RWPE2 (cell line): ENCODE measurements around the gene PPFIA4.

Source experiments
- ATAC-seq: fragments of 200-7000 bp; cut with Tn5 transposase; 3 replicates; pipeline ENCODE4 v1.9.1; 2021; ENCODE audit warnings: low read depth
- DNase-seq: peaks from one replicate; pipeline ENCODE4 v3.0.0-alpha.2; 2020; ENCODE audit warnings: low spot score
- H3K27ac ChIP-seq: fragments of 450-650 bp; 2 replicates; pipeline ENCODE4 v1.5.1; 2017; ENCODE audit warnings: mild to moderate bottlenecking; ENCODE audit not compliant: poor library complexity, severe bottlenecking
- H3K27me3 ChIP-seq: fragments of 250-450 bp; sonication (Bioruptor Pico); 2 replicates; pipeline ENCODE4 v1.5.1; 2021; ENCODE audit warnings: mild to moderate bottlenecking, moderate library complexity; ENCODE audit not compliant: insufficient read depth, poor library complexity, severe bottlenecking
- H3K36me3 ChIP-seq: fragments of 250-450 bp; sonication (Bioruptor Pico); 2 replicates; pipeline ENCODE4 v1.5.1; 2020; ENCODE audit warnings: low read depth, mild to moderate bottlenecking, moderate library complexity
- H3K4me1 ChIP-seq: fragments of 250-450 bp; sonication (Bioruptor Pico); 2 replicates; pipeline ENCODE4 v1.5.1; 2021; ENCODE audit warnings: mild to moderate bottlenecking, moderate library complexity; ENCODE audit not compliant: insufficient read depth, poor library complexity, severe bottlenecking
- H3K4me3 ChIP-seq: fragments of 250-450 bp; sonication (Bioruptor Pico); 2 replicates; pipeline ENCODE4 v1.5.1; 2021; ENCODE audit warnings: mild to moderate bottlenecking, moderate library complexity; ENCODE audit not compliant: severe bottlenecking
- H3K9me3 ChIP-seq: fragments of 250-450 bp; sonication (Bioruptor Pico); 2 replicates; pipeline ENCODE4 v1.5.1; 2021; ENCODE audit warnings: mild to moderate bottlenecking, moderate library complexity; ENCODE audit not compliant: severe bottlenecking
- TF ChIP-seq, protein P1 (sequence below): fragments of 450-650 bp; IDR thresholded peaks from one replicate; pipeline ENCODE4 v1.5.1; 2017; ENCODE audit warnings: mild to moderate bottlenecking, moderate library complexity; ENCODE audit not compliant: poor library complexity, severe bottlenecking

PPFIA4 gene

DNA sequence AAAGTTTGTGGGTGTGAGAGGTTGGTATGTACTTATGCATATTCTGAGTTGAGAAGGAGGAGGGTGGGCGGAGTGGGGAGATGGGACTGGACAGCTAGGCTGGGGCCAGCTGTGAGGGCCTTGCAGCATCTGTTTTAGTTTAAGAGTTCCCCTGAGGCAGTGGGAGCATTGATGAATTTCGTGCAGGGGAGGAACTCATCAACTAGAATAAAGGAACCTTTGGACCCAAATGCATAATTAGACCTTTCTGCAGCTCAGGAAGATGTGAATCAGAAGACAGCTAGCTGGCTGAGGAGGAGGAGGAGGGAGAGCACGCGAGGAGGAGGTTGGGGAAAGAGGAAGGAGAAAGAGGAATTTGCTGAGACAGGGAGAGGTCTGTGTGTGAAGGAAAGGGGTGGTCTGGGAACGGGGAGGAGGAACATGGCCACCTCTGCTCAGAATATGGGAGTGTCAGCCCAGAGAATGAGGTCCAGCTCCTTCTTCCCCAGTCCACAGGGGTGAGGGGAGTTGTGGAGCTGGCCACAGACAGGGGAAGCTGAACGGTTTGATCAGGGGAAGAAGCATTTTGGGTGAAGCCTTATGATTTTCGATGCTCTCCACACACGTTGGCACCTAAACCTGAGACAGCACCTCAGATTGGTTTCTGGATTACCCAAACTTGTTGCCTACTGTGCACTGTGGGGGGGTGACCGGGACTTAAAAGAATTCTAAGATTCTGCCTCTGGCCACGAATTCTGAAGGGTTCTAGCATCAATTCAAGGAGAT is 31.8 kb downstream of the PPFIA4 start:
- Histone ChIP-seq H3K9me3 (no peaks in the 10 kb centered on the region), H3K27ac (no peak overlapping the region), H3K4me3 (no peak overlapping the region), H3K27me3 (no peaks in the 10 kb centered on the region), H3K4me1 (no peaks in the 10 kb centered on the region), H3K36me3 (no peaks in the 10 kb centered on the region)
- TF ChIP-seq, protein P1, sequence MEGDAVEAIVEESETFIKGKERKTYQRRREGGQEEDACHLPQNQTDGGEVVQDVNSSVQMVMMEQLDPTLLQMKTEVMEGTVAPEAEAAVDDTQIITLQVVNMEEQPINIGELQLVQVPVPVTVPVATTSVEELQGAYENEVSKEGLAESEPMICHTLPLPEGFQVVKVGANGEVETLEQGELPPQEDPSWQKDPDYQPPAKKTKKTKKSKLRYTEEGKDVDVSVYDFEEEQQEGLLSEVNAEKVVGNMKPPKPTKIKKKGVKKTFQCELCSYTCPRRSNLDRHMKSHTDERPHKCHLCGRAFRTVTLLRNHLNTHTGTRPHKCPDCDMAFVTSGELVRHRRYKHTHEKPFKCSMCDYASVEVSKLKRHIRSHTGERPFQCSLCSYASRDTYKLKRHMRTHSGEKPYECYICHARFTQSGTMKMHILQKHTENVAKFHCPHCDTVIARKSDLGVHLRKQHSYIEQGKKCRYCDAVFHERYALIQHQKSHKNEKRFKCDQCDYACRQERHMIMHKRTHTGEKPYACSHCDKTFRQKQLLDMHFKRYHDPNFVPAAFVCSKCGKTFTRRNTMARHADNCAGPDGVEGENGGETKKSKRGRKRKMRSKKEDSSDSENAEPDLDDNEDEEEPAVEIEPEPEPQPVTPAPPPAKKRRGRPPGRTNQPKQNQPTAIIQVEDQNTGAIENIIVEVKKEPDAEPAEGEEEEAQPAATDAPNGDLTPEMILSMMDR, result no peak
- DNase-seq (no peak), ATAC-seq (no peak)

DNA sequence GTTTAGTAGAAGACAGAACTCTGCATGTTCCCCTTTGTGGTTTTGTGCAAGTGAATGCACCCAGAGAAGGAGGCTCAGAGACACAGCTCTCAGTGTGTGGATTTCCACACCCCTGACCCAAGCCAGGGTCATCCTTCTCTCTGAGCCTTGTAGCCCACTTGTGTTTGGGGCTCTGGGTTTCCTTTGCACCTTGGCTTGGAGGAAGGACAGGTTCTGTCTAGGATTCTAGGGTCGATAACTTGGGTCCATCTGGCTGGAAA is 32.3 kb downstream of the PPFIA4 start:
- Histone ChIP-seq H3K9me3 (no peaks in the 10 kb centered on the region), H3K27ac (no peak overlapping the region), H3K4me3 (no peak overlapping the region), H3K36me3 (no peaks in the 10 kb centered on the region), H3K27me3 (no peaks in the 10 kb centered on the region), H3K4me1 (no peaks in the 10 kb centered on the region)
- DNase-seq (no peak), ATAC-seq (no peak)
- TF ChIP-seq, protein P1, result no peak

DNA sequence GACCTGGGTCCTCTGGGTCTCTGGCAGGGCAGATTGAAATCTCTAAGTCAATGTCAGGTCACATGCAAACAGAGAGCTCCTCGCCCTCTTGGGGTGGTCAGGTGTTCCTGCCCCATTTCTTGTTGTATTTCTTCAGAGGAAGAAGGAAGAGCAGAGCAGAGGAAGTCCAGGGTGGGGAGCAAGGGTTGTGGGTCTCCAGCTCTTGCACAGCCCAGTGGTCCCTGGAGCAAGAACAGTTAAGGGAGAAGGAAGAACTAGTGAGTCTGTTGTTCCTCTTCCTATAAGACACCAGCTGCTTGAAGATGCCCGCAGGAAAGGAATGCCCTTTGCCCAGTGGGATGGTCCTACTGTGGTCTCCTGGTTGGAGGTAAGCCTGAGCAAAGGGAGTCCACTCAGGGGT is 33.2 kb downstream of the PPFIA4 start:
- Histone ChIP-seq H3K4me3 (no peak overlapping the region), H3K9me3 (no peaks in the 10 kb centered on the region), H3K27ac (no peak overlapping the region), H3K4me1 (no peaks in the 10 kb centered on the region), H3K27me3 (no peaks in the 10 kb centered on the region), H3K36me3 (no peaks in the 10 kb centered on the region)
- no peak for DNase-seq
- TF ChIP-seq, protein P1, result no peak
- no peak for ATAC-seq

DNA sequence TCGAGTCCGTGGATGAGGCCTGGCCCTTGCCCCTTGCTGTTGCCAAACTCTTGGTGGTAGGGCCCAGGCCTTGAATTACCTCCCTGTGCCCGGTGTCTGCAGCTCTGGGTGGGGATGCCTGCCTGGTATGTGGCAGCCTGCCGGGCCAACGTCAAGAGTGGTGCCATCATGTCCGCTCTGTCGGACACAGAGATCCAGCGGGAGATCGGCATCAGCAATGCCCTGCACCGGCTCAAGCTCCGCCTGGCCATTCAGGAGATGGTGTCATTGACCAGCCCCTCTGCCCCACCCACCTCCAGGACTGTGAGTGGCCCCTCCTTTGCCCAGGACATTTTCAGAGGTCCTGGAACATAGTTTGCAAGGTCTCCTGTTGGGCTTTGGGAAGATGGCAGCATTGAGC is 33.8 kb downstream of the PPFIA4 start:
- Histone ChIP-seq H3K4me3 (no peak overlapping the region), H3K4me1 (no peaks in the 10 kb centered on the region), H3K27me3 (no peaks in the 10 kb centered on the region), H3K27ac (no peak overlapping the region), H3K36me3 (no peaks in the 10 kb centered on the region), H3K9me3 (no peaks in the 10 kb centered on the region)
- ATAC-seq (no peak), DNase-seq (no peak)
- TF ChIP-seq, protein P1, result no peak

DNA sequence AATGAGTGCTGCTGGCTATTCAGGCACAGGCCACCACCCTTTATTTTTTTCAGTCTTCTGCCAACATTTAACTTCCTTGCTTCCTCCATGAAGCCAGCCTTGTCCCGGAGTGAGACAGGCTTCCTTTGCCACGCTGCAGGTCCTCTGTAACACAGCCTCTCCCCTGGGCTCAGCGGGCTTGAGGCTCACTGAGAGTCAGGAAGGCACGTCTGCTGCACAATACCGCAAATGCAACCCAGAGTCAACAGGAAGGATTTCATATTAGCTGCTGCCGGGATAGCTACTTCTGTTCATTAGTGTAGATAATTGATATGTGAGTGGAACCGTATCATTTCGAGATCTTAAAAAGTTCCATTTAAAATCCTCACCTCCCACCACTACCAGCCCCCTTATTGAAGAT is 37.0 kb downstream of the PPFIA4 start:
- TF ChIP-seq, protein P1, result no peak
- H3K4me3 ChIP-seq, result no peak overlapping the region
- no peaks in the 10 kb centered on the region for H3K27me3 ChIP-seq
- H3K36me3 ChIP-seq, result no peaks in the 10 kb centered on the region
- DNase-seq, result no peak
- ATAC-seq, result no peak
- H3K27ac ChIP-seq, result no peak overlapping the region
- no peaks in the 10 kb centered on the region for H3K9me3 ChIP-seq
- no peaks in the 10 kb centered on the region for H3K4me1 ChIP-seq
